DND-41 (cell line): ENCODE measurements around the gene APH1B.

Experiments
- ATAC-seq: fragments of 200-7000 bp; cut with Tn5 transposase; 3 replicates; pipeline ENCODE4 v1.9.1; 2021; ENCODE audit warnings: low read depth; ENCODE audit not compliant: insufficient read depth
- DNase-seq: peaks from one replicate; pipeline ENCODE4 v3.0.0-alpha.2; 2020
- H2AFZ ChIP-seq: 2 replicates; pipeline ENCODE4 v1.6.0; 2012; ENCODE audit warnings: low read depth, low read length
- H3K27ac ChIP-seq: 2 replicates; pipeline ENCODE4 v1.5.1; 2012; ENCODE audit warnings: low read length, inconsistent platforms
- H3K27me3 ChIP-seq: fragments of 200-600 bp; sonication (generic); 2 replicates; pipeline ENCODE4 v1.6.0; 2012; ENCODE audit warnings: low read length, mild to moderate bottlenecking, inconsistent platforms; ENCODE audit not compliant: insufficient read depth, poor library complexity
- H3K36me3 ChIP-seq: 2 replicates; pipeline ENCODE4 v1.5.1; 2012; ENCODE audit warnings: low read length, inconsistent platforms; ENCODE audit not compliant: insufficient read depth
- H3K4me1 ChIP-seq: 2 replicates; pipeline ENCODE4 v1.5.1; 2012; ENCODE audit warnings: mild to moderate bottlenecking, low read length; ENCODE audit not compliant: insufficient read depth
- H3K4me2 ChIP-seq: 2 replicates; pipeline ENCODE4 v1.6.0; 2012; ENCODE audit warnings: mild to moderate bottlenecking, moderate library complexity, low read length, inconsistent platforms; ENCODE audit not compliant: insufficient read depth
- H3K4me3 ChIP-seq, 2 experiments: fragments of 200-600 bp in 1 of 2; shearing (Covaris generic) in 1 of 2; 2 replicates each; pipeline ENCODE4 v1.5.1; 2012 to 2016; ENCODE audit warnings: inconsistent platforms in 2 of 2, low read length in 2 of 2, mild to moderate bottlenecking in 2 of 2, low read depth in 1 of 2, moderate library complexity in 1 of 2
- H3K79me2 ChIP-seq: 2 replicates; pipeline ENCODE4 v1.6.0; 2012; ENCODE audit warnings: low read length, inconsistent platforms; ENCODE audit not compliant: insufficient read depth
- H3K9ac ChIP-seq: 2 replicates; pipeline ENCODE4 v1.6.0; 2012; ENCODE audit warnings: low read depth, mild to moderate bottlenecking, inconsistent platforms, low read length, moderate library complexity
- H3K9me3 ChIP-seq: 2 replicates; pipeline ENCODE4 v1.5.1; 2012; ENCODE audit warnings: low read length, moderate library complexity, mild to moderate bottlenecking, inconsistent platforms; ENCODE audit not compliant: insufficient read depth, severe bottlenecking
- H4K20me1 ChIP-seq: 2 replicates; pipeline ENCODE4 v1.6.0; 2012; ENCODE audit warnings: low read length; ENCODE audit not compliant: insufficient read depth
- CTCF ChIP-seq: IDR thresholded peaks from 2 replicates; pipeline ENCODE4 v1.5.1; 2012; ENCODE audit warnings: borderline replicate concordance, low read length, moderate library complexity, mild to moderate bottlenecking; ENCODE audit not compliant: poor library complexity, severe bottlenecking; ENCODE audit errors: extremely low read depth
- EZH2 ChIP-seq: IDR thresholded peaks from 3 replicates; pipeline ENCODE4 v1.6.1; 2012; ENCODE audit warnings: borderline replicate concordance, low read depth, mild to moderate bottlenecking, moderate library complexity, low read length, inconsistent platforms; ENCODE audit not compliant: severe bottlenecking

Gene APH1B

GRCh38 chr15:63238171-63238570 lies 39.2 kb upstream of the APH1B start:
- no peak overlapping the region for H3K4me2 ChIP-seq
- H3K9me3 ChIP-seq = no peaks in the 10 kb centered on the region
- peaks cover 70% of the 10 kb centered on the region for H3K79me2 ChIP-seq
- no peak for TF ChIP-seq CTCF
- no peak for TF ChIP-seq EZH2
- no peak overlapping the region for H3K4me3 ChIP-seq
- no peak overlapping the region for H3K9ac ChIP-seq
- DNase-seq (no peak), ATAC-seq (no peak)
- peaks cover 12% of the 10 kb centered on the region; the same call in 1 of the 2 replicates for H4K20me1 ChIP-seq
- no peak overlapping the region for H2AFZ ChIP-seq
- peaks cover under 1% of the 10 kb centered on the region; the same call in 1 of the 2 replicates for H3K4me1 ChIP-seq
- no peaks in the 10 kb centered on the region for H3K27me3 ChIP-seq
- no peaks in the 10 kb centered on the region for H3K36me3 ChIP-seq
- no peak overlapping the region for H3K27ac ChIP-seq

- no peak for DNase-seq
- Histone ChIP-seq H3K79me2 (peaks cover 64% of the 10 kb centered on the region), H3K9me3 (no peaks in the 10 kb centered on the region), H3K4me2 (no peak overlapping the region), H3K4me1 (no peaks in the 10 kb centered on the region), H4K20me1 (peaks cover 13% of the 10 kb centered on the region; the same call in 1 of the 2 replicates), H3K9ac (no peak overlapping the region), H3K27ac (no peak overlapping the region), H3K36me3 (0 out of 2 replicates have a peak, but pooled peaks cover 2% of the 10 kb centered on the region), H3K27me3 (no peaks in the 10 kb centered on the region), H3K4me3 (no peak overlapping the region), H2AFZ (no peak overlapping the region)
- TF ChIP-seq CTCF (no peak), EZH2 (no peak)
- ATAC-seq = no peak
Measured at GRCh38 chr15:63238796-63239195, 38.6 kb upstream of the APH1B start.

- no peak for DNase-seq
- Histone ChIP-seq H3K27ac (no peak overlapping the region), H3K4me1 (no peaks in the 10 kb centered on the region), H3K9me3 (no peaks in the 10 kb centered on the region), H3K4me2 (no peak overlapping the region), H3K9ac (no peak overlapping the region), H3K4me3 (no peak overlapping the region), H3K79me2 (peaks cover 51% of the 10 kb centered on the region), H3K27me3 (no peaks in the 10 kb centered on the region), H4K20me1 (peaks cover 10% of the 10 kb centered on the region; the same call in 1 of the 2 replicates), H2AFZ (no peak overlapping the region), H3K36me3 (peaks cover 6% of the 10 kb centered on the region)
- ATAC-seq = no peak
- TF ChIP-seq EZH2 (no peak), CTCF (no peak)
Measured at GRCh38 chr15:63240109-63240508, 37.3 kb upstream of the APH1B start.

- Histone ChIP-seq H4K20me1 (peaks cover 10% of the 10 kb centered on the region; the same call in 1 of the 2 replicates), H3K9me3 (no peaks in the 10 kb centered on the region), H3K36me3 (peaks cover 11% of the 10 kb centered on the region), H3K27me3 (no peaks in the 10 kb centered on the region), H3K9ac (no peak overlapping the region), H3K79me2 (peaks cover 42% of the 10 kb centered on the region), H3K4me3 (no peak overlapping the region), H2AFZ (no peak overlapping the region), H3K4me2 (no peak overlapping the region), H3K27ac (no peak overlapping the region), H3K4me1 (no peaks in the 10 kb centered on the region)
- DNase-seq (no peak), ATAC-seq (no peak)
- TF ChIP-seq CTCF (no peak), EZH2 (no peak)
Measured at GRCh38 chr15:63241316-63241715, 36.1 kb upstream of the APH1B start.
